Measurements from ENCODE around the gene GTF2A1L. TPM values are rescaled to one million over a fixed set of nuclear protein-coding genes. Genes with fewer than 3 reads are reported as not detected.

The GTF2A1L gene
- total RNA-seq, 1 experiment from 2014 or later: 0.22 TPM

DNA sequence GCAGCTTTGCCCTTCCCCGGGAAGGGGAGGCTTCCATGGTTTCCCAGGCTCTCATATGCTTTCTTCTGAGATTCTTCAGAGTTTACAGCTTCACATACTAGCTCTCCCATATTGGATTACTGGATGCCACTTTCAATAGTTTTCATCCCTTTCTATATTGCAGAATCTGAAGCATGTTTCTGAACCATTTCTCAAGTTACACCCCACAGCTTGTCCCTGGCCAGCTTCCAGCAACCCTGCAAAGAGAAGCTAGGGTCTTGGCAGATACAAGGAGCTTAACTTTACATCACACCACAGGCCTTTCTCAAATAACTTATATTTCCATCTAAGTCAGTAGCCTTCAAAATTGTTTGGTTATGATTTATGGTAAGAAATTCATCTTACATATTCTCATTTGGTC is 98.3 kb downstream of the GTF2A1L start:
- POLR2A ChIA-PET: no interaction called here

More for the DNA sequence above, 98.3 kb downstream of the GTF2A1L start:
- ATAC-seq: no peak
- Histone ChIP-seq H3K9ac (ENCODE audit: low read length) (no peak overlapping the region), H3K4me1 (ENCODE audit: control insufficient read depth in 1 of 2, insufficient read depth in 2 of 2, low read length in 2 of 2) (no peaks in the 10 kb centered on the region), H3K79me2 (ENCODE audit: insufficient read depth, low read length) (no peaks in the 10 kb centered on the region), H2AFZ (ENCODE audit: low read depth, low read length, poor library complexity, severe bottlenecking) (no peak overlapping the region), H3K9me2 (ENCODE audit: insufficient read depth) (no peaks in the 10 kb centered on the region), H3K27me3 (ENCODE audit: insufficient read depth, low read length) (peaks cover 37% of the 10 kb centered on the region), H3K27ac (ENCODE audit: low read depth, low read length) (no peak overlapping the region), H3K36me3 (ENCODE audit: control insufficient read depth in 1 of 2, insufficient read depth in 2 of 2, low read length in 2 of 2) (no peaks in the 10 kb centered on the region), H3K4me2 (ENCODE audit: low read length) (no peak overlapping the region), H3K4me3 (replicated peaks in 1 of 2; ENCODE audit: low read depth in 1 of 2, low read length in 2 of 2) (no peak overlapping the region), H3K9me3 (ENCODE audit: control insufficient read depth in 1 of 2, insufficient read depth in 1 of 2, low read depth in 1 of 2, low read length in 2 of 2) (no peaks in the 10 kb centered on the region), H4K20me1 (ENCODE audit: insufficient read depth) (no peaks in the 10 kb centered on the region)
- TF ChIP-seq ZBTB33 (IDR thresholded peaks at IDR 0.05; ENCODE audit: extremely low read depth, insufficient replicate concordance, low read length): no peak
- no peak for TF ChIP-seq EZH2 (IDR thresholded peaks at IDR 0.05)
- TF ChIP-seq ZFX (IDR thresholded peaks at IDR 0.05): no peak
- no peak for TF ChIP-seq YY1 (IDR thresholded peaks at IDR 0.05; ENCODE audit: extremely low read depth, insufficient replicate concordance, low read depth, low read length)
- no peak for TF ChIP-seq EGR1 (IDR thresholded peaks at IDR 0.05; ENCODE audit: low read depth)
- no peak for TF ChIP-seq MAX (IDR thresholded peaks at IDR 0.05)
- no peak for TF ChIP-seq CEBPB (IDR thresholded peaks at IDR 0.05; ENCODE audit: low read depth)
- TF ChIP-seq RAD21 (IDR thresholded peaks at IDR 0.05; ENCODE audit: low read depth): no peak
- no peak for TF ChIP-seq FOSL1 (IDR thresholded peaks at IDR 0.05; ENCODE audit: low read depth)
- TF ChIP-seq, protein P1, sequence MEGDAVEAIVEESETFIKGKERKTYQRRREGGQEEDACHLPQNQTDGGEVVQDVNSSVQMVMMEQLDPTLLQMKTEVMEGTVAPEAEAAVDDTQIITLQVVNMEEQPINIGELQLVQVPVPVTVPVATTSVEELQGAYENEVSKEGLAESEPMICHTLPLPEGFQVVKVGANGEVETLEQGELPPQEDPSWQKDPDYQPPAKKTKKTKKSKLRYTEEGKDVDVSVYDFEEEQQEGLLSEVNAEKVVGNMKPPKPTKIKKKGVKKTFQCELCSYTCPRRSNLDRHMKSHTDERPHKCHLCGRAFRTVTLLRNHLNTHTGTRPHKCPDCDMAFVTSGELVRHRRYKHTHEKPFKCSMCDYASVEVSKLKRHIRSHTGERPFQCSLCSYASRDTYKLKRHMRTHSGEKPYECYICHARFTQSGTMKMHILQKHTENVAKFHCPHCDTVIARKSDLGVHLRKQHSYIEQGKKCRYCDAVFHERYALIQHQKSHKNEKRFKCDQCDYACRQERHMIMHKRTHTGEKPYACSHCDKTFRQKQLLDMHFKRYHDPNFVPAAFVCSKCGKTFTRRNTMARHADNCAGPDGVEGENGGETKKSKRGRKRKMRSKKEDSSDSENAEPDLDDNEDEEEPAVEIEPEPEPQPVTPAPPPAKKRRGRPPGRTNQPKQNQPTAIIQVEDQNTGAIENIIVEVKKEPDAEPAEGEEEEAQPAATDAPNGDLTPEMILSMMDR (IDR thresholded peaks at IDR 0.05 in 2 of 3, conservative IDR thresholded peaks at IDR 0.05 in 1 of 3; ENCODE audit: borderline replicate concordance in 1 of 3, insufficient read depth in 1 of 3, low read depth in 2 of 3, low read length in 2 of 3): no peak
- TF ChIP-seq CBX3 (IDR thresholded peaks at IDR 0.05; ENCODE audit: low read depth): no peak
- TF ChIP-seq POLR2AphosphoS5 (IDR thresholded peaks at IDR 0.05; ENCODE audit: low read depth, low read length): no peak
- TF ChIP-seq JUND (IDR thresholded peaks at IDR 0.05): no peak
- TF ChIP-seq ZNF274 (IDR thresholded peaks at IDR 0.05; ENCODE audit: low read depth, low read length): no peak
- TF ChIP-seq POLR2A (IDR thresholded peaks at IDR 0.05; ENCODE audit: borderline replicate concordance, extremely low read depth, insufficient read depth, insufficient read length): no peak
- no peak for TF ChIP-seq REST (IDR thresholded peaks at IDR 0.05; ENCODE audit: low read depth)
- no peak for TF ChIP-seq TCF7L2 (IDR thresholded peaks at IDR 0.05; ENCODE audit: borderline replicate concordance, extremely low read depth, insufficient read depth, insufficient read length)
- TF ChIP-seq SRF (IDR thresholded peaks at IDR 0.05; ENCODE audit: low read depth): no peak
- CTCF ChIA-PET: no interaction called here
- RAD21 ChIA-PET (ENCODE audit: low non-redundant PET in 1 of 2, low total read pairs in 2 of 2, uncharacterized antibody in 2 of 2, unreplicated experiment in 2 of 2): no interaction called here
- BruUV-seq (replicated peaks): no TSS peak
- no peak for DNase-seq (ENCODE audit: low read depth, low spot score)
- intact Hi-C loops (cut with micrococcal nuclease): no loop called here
